HepG2 (cell line): ENCODE measurements around the gene TBC1D22A. TPM values are rescaled to one million over a fixed set of nuclear protein-coding genes. Genes with fewer than 3 reads are reported as not detected.
A peak's percentile ranks its signal among the peaks of the same experiment; 100 is the strongest.

Source experiments
- ERF ChIP-seq: IDR thresholded peaks from 2 replicates; pipeline ENCODE4 v1.6.1; 2018; ENCODE audit warnings: missing biosample characterization, missing genetic modification reagents
- MTF1 ChIP-seq: sonication (generic); formaldehyde crosslinking; IDR thresholded peaks from 2 replicates; pipeline ENCODE4 v1.5.0; 2020; ENCODE audit warnings: missing genetic modification reagents
- NCOR1 ChIP-seq: fragments of 200-600 bp; sonication (generic); IDR thresholded peaks from 2 replicates; pipeline ENCODE4 v1.7.0; 2017; ENCODE audit warnings: antibody characterized with exemption, low read length, borderline replicate concordance
- NFYB ChIP-seq: sonication (generic); formaldehyde crosslinking; IDR thresholded peaks from 2 replicates; pipeline ENCODE4 v1.4.0; 2020; ENCODE audit warnings: missing genetic modification reagents
- NONO ChIP-seq, 2 experiments: fragments of 450-650 bp in 1 of 2; sonication (generic) in 1 of 2; formaldehyde crosslinking in 1 of 2; IDR thresholded peaks in 1 of 2; conservative IDR thresholded peaks in 1 of 2; 2 replicates each; pipeline versions ENCODE4 v1.6.1 to v1.8.0; 2017 to 2022; ENCODE audit warnings: mild to moderate bottlenecking in 1 of 2, missing genetic modification reagents in 1 of 2, moderate library complexity in 1 of 2
- POLR2A ChIP-seq, 2 experiments: IDR thresholded peaks; 2 replicates each; pipeline ENCODE4 v1.6.1; 2011; ENCODE audit warnings: low read depth in 2 of 2, low read length in 2 of 2, mild to moderate bottlenecking in 1 of 2, moderate library complexity in 1 of 2; ENCODE audit not compliant: insufficient read depth in 1 of 2
- PRMT3 ChIP-seq: sonication (generic); formaldehyde crosslinking; IDR thresholded peaks from 2 replicates; pipeline ENCODE4 v1.8.1; 2022; ENCODE audit warnings: low read depth, mild to moderate bottlenecking, moderate library complexity, missing genetic modification reagents, borderline replicate concordance
- RAD21 ChIP-seq: fragments of 450-650 bp; formaldehyde crosslinking; IDR thresholded peaks from 2 replicates; pipeline ENCODE4 v1.5.0; 2020; ENCODE audit warnings: mild to moderate bottlenecking
- RARA ChIP-seq: IDR thresholded peaks from 2 replicates; pipeline ENCODE4 v1.6.1; 2016; ENCODE audit warnings: missing genetic modification reagents, missing compliant biosample characterization
- REXO4 ChIP-seq: sonication (generic); formaldehyde crosslinking; IDR thresholded peaks from 2 replicates; pipeline ENCODE4 v1.8.0; 2022; ENCODE audit warnings: missing genetic modification reagents, mild to moderate bottlenecking, borderline replicate concordance
- RORA ChIP-seq: sonication (generic); formaldehyde crosslinking; IDR thresholded peaks from 2 replicates; pipeline ENCODE4 v1.5.0; 2020; ENCODE audit warnings: mild to moderate bottlenecking, missing genetic modification reagents, moderate library complexity
- SMAD3 ChIP-seq: sonication (generic); formaldehyde crosslinking; IDR thresholded peaks from 2 replicates; pipeline ENCODE4 v1.4.0; 2020; ENCODE audit warnings: missing genetic modification reagents
- SP5 ChIP-seq: IDR thresholded peaks from 2 replicates; pipeline ENCODE4 v1.6.1; 2016; ENCODE audit warnings: low read depth, borderline replicate concordance
- ZMYM2 ChIP-seq: sonication (generic); formaldehyde crosslinking; IDR thresholded peaks from 2 replicates; pipeline ENCODE4 v1.8.0; 2022; ENCODE audit warnings: mild to moderate bottlenecking, missing genetic modification reagents
- ZNF337 ChIP-seq: sonication (generic); formaldehyde crosslinking; IDR thresholded peaks from 2 replicates; pipeline ENCODE4 v1.5.1; 2020; ENCODE audit warnings: missing genetic modification reagents, low read depth, mild to moderate bottlenecking, borderline replicate concordance
- ZNF672 ChIP-seq: sonication (generic); formaldehyde crosslinking; IDR thresholded peaks from 2 replicates; pipeline ENCODE4 v1.8.1; 2022; ENCODE audit warnings: missing genetic modification reagents
- ZSCAN25 ChIP-seq: sonication (generic); formaldehyde crosslinking; IDR thresholded peaks from 2 replicates; pipeline ENCODE4 v1.8.0; 2022; ENCODE audit warnings: mild to moderate bottlenecking, missing genetic modification reagents
- polyA plus RNA-seq, 8 experiments: library from polyadenylated mRNA; depleted of rRNA in 3 of 8; stranded (reverse) in 7 of 8; unstranded in 1 of 8; fragments of >200 nt; fragmentation: Illumina TruSeq in 4 of 8; extraction: Trizol in 4 of 8; gene quantifications; 2 replicates each; pipeline versions ENCODE4 v1.2.1 to v1.2.3, GENCODE V29; 2011 to 2016; ENCODE audit warnings: low read depth in 4 of 8, missing spikeins in 1 of 8, mixed read lengths in 1 of 8; ENCODE audit not compliant: insufficient read depth in 1 of 8
- total RNA-seq, 5 experiments: library from RNA; depleted of rRNA; stranded (reverse); fragments of >200 nt; fragmentation: Illumina TruSeq; extraction: Trizol; gene quantifications; 2 replicates each; pipeline ENCODE4 v1.2.3, GENCODE V29; 2016; ENCODE audit warnings: low read depth in 1 of 5
- TF ChIP-seq, protein P1 (sequence below): sonication (generic); formaldehyde crosslinking; IDR thresholded peaks from 2 replicates; pipeline ENCODE4 v1.4.0; 2020; ENCODE audit warnings: missing genetic modification reagents
- TF ChIP-seq, protein P2 (sequence below): fragments of 450-650 bp; IDR thresholded peaks from 2 replicates; pipeline ENCODE4 v1.6.1; 2017; ENCODE audit warnings: mild to moderate bottlenecking
- TF ChIP-seq, protein P3 (sequence below): sonication (generic); formaldehyde crosslinking; IDR thresholded peaks from 2 replicates; pipeline ENCODE4 v1.8.0; 2022; ENCODE audit warnings: mild to moderate bottlenecking, missing genetic modification reagents, moderate library complexity
- TF ChIP-seq, protein P4 (sequence below): sonication (generic); formaldehyde crosslinking; IDR thresholded peaks from 2 replicates; pipeline ENCODE4 v1.4.0; 2020; ENCODE audit warnings: missing genetic modification reagents

The TBC1D22A gene
- total and polyA plus RNA-seq, 2 of the 13 experiments (the other 11 are each of a cell fraction or from before 2014, with no cell fraction given): 17.3 to 18.0 TPM

DNA sequence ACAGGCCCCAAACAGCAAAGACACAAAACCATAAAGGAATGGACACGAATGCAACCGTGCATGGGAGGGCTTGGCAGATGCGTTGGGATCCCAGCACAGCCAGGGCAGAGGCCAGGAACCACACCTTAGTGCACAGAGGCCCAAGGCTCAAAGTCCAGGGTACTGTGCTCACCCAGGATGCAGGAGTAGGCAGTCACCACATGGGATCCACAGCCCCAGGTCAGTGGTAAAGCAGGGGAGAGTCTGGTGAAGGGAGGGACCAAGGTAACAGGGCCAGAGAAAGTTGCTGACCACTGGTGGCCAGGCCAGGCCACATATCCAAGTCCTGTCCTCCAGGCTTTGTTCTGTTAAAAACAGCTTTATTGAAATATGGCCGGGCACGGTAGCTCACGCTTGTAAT is 17.9 kb upstream of the TBC1D22A start (continued):
- TF ChIP-seq, protein P1, sequence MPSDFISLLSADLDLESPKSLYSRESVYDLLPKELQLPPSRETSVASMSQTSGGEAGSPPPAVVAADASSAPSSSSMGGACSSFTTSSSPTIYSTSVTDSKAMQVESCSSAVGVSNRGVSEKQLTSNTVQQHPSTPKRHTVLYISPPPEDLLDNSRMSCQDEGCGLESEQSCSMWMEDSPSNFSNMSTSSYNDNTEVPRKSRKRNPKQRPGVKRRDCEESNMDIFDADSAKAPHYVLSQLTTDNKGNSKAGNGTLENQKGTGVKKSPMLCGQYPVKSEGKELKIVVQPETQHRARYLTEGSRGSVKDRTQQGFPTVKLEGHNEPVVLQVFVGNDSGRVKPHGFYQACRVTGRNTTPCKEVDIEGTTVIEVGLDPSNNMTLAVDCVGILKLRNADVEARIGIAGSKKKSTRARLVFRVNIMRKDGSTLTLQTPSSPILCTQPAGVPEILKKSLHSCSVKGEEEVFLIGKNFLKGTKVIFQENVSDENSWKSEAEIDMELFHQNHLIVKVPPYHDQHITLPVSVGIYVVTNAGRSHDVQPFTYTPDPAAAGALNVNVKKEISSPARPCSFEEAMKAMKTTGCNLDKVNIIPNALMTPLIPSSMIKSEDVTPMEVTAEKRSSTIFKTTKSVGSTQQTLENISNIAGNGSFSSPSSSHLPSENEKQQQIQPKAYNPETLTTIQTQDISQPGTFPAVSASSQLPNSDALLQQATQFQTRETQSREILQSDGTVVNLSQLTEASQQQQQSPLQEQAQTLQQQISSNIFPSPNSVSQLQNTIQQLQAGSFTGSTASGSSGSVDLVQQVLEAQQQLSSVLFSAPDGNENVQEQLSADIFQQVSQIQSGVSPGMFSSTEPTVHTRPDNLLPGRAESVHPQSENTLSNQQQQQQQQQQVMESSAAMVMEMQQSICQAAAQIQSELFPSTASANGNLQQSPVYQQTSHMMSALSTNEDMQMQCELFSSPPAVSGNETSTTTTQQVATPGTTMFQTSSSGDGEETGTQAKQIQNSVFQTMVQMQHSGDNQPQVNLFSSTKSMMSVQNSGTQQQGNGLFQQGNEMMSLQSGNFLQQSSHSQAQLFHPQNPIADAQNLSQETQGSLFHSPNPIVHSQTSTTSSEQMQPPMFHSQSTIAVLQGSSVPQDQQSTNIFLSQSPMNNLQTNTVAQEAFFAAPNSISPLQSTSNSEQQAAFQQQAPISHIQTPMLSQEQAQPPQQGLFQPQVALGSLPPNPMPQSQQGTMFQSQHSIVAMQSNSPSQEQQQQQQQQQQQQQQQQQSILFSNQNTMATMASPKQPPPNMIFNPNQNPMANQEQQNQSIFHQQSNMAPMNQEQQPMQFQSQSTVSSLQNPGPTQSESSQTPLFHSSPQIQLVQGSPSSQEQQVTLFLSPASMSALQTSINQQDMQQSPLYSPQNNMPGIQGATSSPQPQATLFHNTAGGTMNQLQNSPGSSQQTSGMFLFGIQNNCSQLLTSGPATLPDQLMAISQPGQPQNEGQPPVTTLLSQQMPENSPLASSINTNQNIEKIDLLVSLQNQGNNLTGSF: no peak
- TF ChIP-seq MTF1 (CRISPR knock-in tag) (no peak), ZNF672 (CRISPR knock-in tag) (no peak), POLR2A (IDR thresholded peaks at IDR 0.05; ENCODE audit: insufficient read depth in 1 of 2, low read depth in 2 of 2, low read length in 2 of 2) (no peak), ZMYM2 (CRISPR knock-in tag) (peak; percentile 65), NCOR1 (peak; percentile 77), RORA (no peak), NONO (IDR thresholded peaks at IDR 0.05) (no peak), NONO (CRISPR knock-in tag; conservative IDR thresholded peaks at IDR 0.05) (no peak), ZNF337 (CRISPR knock-in tag) (no peak), NFYB (no peak), REXO4 (CRISPR knock-in tag) (no peak), ERF (CRISPR knock-in tag) (peak; percentile 25; the same call in 1 of the 2 replicates), ZSCAN25 (CRISPR knock-in tag) (peak; percentile 100), RAD21 (CRISPR knock-in tag) (no peak), SMAD3 (CRISPR knock-in tag) (no peak), PRMT3 (CRISPR knock-in tag) (no peak), SP5 (CRISPR knock-in tag) (0 out of 2 replicates have a peak, but pooled peaks have one; percentile 20), RARA (peak; percentile 67)
- TF ChIP-seq, protein P2, sequence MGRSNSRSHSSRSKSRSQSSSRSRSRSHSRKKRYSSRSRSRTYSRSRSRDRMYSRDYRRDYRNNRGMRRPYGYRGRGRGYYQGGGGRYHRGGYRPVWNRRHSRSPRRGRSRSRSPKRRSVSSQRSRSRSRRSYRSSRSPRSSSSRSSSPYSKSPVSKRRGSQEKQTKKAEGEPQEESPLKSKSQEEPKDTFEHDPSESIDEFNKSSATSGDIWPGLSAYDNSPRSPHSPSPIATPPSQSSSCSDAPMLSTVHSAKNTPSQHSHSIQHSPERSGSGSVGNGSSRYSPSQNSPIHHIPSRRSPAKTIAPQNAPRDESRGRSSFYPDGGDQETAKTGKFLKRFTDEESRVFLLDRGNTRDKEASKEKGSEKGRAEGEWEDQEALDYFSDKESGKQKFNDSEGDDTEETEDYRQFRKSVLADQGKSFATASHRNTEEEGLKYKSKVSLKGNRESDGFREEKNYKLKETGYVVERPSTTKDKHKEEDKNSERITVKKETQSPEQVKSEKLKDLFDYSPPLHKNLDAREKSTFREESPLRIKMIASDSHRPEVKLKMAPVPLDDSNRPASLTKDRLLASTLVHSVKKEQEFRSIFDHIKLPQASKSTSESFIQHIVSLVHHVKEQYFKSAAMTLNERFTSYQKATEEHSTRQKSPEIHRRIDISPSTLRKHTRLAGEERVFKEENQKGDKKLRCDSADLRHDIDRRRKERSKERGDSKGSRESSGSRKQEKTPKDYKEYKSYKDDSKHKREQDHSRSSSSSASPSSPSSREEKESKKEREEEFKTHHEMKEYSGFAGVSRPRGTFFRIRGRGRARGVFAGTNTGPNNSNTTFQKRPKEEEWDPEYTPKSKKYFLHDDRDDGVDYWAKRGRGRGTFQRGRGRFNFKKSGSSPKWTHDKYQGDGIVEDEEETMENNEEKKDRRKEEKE: no peak
- TF ChIP-seq, protein P3, sequence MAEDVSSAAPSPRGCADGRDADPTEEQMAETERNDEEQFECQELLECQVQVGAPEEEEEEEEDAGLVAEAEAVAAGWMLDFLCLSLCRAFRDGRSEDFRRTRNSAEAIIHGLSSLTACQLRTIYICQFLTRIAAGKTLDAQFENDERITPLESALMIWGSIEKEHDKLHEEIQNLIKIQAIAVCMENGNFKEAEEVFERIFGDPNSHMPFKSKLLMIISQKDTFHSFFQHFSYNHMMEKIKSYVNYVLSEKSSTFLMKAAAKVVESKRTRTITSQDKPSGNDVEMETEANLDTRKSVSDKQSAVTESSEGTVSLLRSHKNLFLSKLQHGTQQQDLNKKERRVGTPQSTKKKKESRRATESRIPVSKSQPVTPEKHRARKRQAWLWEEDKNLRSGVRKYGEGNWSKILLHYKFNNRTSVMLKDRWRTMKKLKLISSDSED (CRISPR knock-in tag): no peak
- TF ChIP-seq, protein P4, sequence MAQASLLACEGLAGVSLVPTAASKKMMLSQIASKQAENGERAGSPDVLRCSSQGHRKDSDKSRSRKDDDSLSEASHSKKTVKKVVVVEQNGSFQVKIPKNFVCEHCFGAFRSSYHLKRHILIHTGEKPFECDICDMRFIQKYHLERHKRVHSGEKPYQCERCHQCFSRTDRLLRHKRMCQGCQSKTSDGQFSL (CRISPR knock-in tag): no peak
